Measurements from ENCODE around the gene CTSA.

DNA sequence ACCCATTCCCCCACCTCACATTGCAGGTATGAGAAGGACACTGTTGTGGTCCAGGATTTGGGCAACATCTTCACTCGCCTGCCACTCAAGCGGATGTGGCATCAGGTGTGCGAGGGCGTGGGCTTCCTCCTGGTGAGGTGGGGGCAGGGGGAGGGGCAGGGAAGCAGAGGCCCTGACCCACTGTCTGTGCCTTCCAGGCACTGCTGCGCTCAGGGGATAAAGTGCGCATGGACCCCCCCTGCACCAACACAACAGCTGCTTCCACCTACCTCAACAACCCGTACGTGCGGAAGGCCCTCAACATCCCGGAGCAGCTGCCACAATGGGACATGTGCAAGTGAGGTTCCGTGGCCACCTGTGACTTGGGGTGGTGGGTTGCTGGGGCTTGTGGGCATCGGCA is 3.7 kb downstream of the CTSA start:
- TF ChIP-seq EZH2 (IDR thresholded peaks at IDR 0.05; ENCODE audit: insufficient read depth, poor library complexity, severe bottlenecking) (no peak), EZH2phosphoT487 (IDR thresholded peaks at IDR 0.05; ENCODE audit: insufficient read depth, low read depth) (no peak)

Data from GM23248 (cell line).